Lower leg skin (tissue), 4 donors: ENCODE results near the gene TBC1D2. TPM values are rescaled to one million over a fixed set of nuclear protein-coding genes. Genes with fewer than 3 reads are reported as not detected.

ENCODE experiments used
- DNase-seq, 2 donors: peaks; one replicate each; pipeline ENCODE4 v3.0.0-alpha.2; 2019; ENCODE audit warnings: low spot score in 2 of 2
- H3K4me3 ChIP-seq: fragments of 200-600 bp; sonication (generic); 2 replicates; pipeline ENCODE4 v1.5.1; 2017; ENCODE audit warnings: mild to moderate bottlenecking, low read depth; ENCODE audit not compliant: poor library complexity, severe bottlenecking
- CTCF ChIP-seq, 3 donors: fragments of 450-650 bp; IDR thresholded peaks; one replicate each; pipeline ENCODE4 v1.5.1; 2016; ENCODE audit warnings: antibody characterized with exemption in 3 of 3, mild to moderate bottlenecking in 3 of 3, moderate library complexity in 2 of 3
- POLR2A ChIP-seq, 2 donors: fragments of 450-650 bp; IDR thresholded peaks; one replicate each; pipeline ENCODE4 v1.6.1; 2016 to 2017; ENCODE audit warnings: antibody characterized with exemption in 2 of 2, mild to moderate bottlenecking in 1 of 2, moderate library complexity in 1 of 2
- WGBS, 2 donors: methylation state at CpG; one replicate each; pipeline ENCODE4 v1.1.5; 2018; 5-methylcytosine and 5-hydroxymethylcytosine counted together
- intact Hi-C: fragments of 100-400 bp; cut with DNase I; formaldehyde crosslinking; loops from one replicate; pipeline ENCODE4 v1.15.0; 2023; ENCODE audit warnings: low total_unique reads
- total RNA-seq, 4 donors: library from RNA; depleted of rRNA; stranded (reverse); fragments of >200 nt; gene quantifications; one replicate each; pipeline ENCODE4 v1.1.0, GENCODE V29; 2016

TBC1D2 gene
- total RNA-seq, 4 donors from 2014 or later, result 35.4 to 56.3 (median 45.9) TPM

GRCh38 chr9:98264516-98264915 is 9.1 kb upstream of the TBC1D2 start:
- intact Hi-C loops, result loop anchor here (5.0 kb wide), 1 partner anchor 52 kb away; no protein-coding TSS in a partner anchor
- no peak for TF ChIP-seq CTCF (IDR thresholded peaks at IDR 0.05)
- no peak for TF ChIP-seq POLR2A (IDR thresholded peaks at IDR 0.05)
- peak in 1 of 2 donors; percentile 9 for DNase-seq
- 79 to 81% methylated on average over 2 of the region's 2 CpGs for WGBS, 2 donors
- no peak overlapping the region for H3K4me3 ChIP-seq

DNA sequence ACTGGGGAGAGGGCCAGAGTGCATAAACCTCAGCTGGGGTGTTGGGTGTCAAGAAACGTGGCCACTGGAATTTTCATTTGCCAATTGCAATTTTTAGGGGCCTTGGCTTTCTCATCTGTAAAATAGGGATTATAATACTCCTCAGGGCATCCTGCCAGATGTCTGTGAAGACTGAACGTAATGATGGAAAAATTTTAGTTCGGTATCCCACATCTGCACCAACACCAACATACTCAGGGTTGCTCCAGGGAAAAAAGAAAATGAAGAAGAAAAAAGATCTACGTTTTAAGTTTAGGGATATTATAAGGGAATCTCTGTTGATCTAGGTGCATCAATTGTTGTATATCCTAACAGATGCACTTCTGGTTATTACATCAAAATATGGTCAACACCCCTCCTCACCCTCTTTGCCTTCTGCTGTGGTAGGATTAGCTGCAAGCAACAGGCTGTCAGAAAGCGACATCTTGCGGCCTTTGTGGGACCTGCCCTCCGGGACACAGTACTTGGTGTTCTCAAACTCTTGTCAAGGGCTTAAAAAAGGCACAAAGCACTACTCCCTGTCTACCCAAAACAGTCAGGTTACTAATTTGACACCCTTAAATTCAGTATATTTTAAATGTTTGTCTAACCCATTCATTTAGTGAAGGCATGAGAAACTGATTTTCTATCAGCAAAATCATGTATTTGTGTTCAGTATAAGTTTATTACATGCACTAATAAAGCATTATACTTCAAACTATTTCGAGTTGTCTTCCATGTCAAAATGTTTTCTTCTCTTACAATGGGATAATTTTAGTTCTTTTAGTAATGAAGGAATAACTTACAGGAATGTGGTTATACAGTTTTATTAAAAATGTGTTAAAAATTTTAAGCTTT is 8.3 kb upstream of the TBC1D2 start:
- no peak overlapping the region for H3K4me3 ChIP-seq
- intact Hi-C loops, result loop anchor here (5.0 kb wide), 1 partner anchor 51 kb away; no protein-coding TSS in a partner anchor
- DNase-seq, result peak; percentile 76 to 94
- TF ChIP-seq CTCF (IDR thresholded peaks at IDR 0.05) (peak in 1 of 3 donors; percentile 76), POLR2A (IDR thresholded peaks at IDR 0.05) (no peak)
- WGBS, 2 donors, result 24 to 27% methylated on average over 8 of the region's 8 CpGs

DNA sequence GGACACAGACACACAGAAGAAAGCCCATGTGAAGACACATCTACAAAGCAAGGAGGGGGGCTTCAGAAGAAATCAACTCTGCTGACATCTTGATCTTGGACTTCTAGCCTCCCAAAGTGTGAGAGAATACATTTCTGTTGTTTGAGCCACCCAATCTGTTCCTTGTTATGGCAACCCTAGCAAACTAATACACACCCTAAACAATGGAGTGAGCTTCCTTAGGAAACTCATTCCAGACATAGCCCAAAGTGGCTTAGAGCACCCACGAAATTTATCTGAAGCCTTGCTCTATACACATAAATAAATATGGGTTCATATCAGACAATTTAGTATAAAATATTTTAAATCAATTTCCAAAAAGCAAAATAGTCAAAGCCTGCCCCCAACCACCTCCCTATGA is 7.6 kb upstream of the TBC1D2 start:
- WGBS, 2 donors, result 54 to 69% methylated on average over 1 of the region's 1 CpG
- intact Hi-C loops, result loop anchor here (5.0 kb wide), 1 partner anchor 51 kb away; no protein-coding TSS in a partner anchor
- H3K4me3 ChIP-seq, result no peak overlapping the region
- DNase-seq, result no peak
- no peak for TF ChIP-seq POLR2A (IDR thresholded peaks at IDR 0.05)
- TF ChIP-seq CTCF (IDR thresholded peaks at IDR 0.05), result no peak

GRCh38 chr9:98262056-98262455 is 6.6 kb upstream of the TBC1D2 start:
- DNase-seq, result no peak
- TF ChIP-seq POLR2A (IDR thresholded peaks at IDR 0.05) (no peak), CTCF (IDR thresholded peaks at IDR 0.05) (no peak)
- H3K4me3 ChIP-seq, result no peak overlapping the region
- WGBS, 2 donors, result 91 to 94% methylated on average over 3 of the region's 3 CpGs
- intact Hi-C loops, result loop anchor here (5.0 kb wide), 1 partner anchor 50 kb away; no protein-coding TSS in a partner anchor

DNA sequence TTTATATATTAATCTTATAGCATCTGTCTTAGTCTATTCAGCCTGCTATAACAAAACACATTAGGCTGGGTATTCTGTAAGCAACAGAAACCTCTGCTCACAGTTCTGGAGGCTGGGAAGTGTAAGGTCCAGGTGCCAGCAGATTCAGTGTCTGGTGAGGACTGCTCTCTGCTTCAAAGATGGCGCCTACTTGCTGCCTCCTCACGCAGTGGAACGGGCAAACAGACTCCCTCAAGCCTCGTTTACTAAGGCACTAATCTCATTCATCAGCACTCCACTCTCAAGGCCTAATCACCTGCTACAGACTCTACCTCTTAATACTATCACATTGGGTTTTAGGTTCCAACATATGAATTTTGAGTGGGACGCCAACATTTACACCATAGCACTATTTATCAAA is 5.2 kb upstream of the TBC1D2 start:
- intact Hi-C loops, result loop anchor here (5.0 kb wide), 1 partner anchor 48 kb away; no protein-coding TSS in a partner anchor
- no peak for TF ChIP-seq CTCF (IDR thresholded peaks at IDR 0.05)
- no peak for TF ChIP-seq POLR2A (IDR thresholded peaks at IDR 0.05)
- WGBS, 2 donors, result 76 to 78% methylated on average over 5 of the region's 5 CpGs
- no peak overlapping the region for H3K4me3 ChIP-seq
- DNase-seq, result no peak
